Measurements from ENCODE around the gene FEZF1.

The FEZF1 gene

GRCh38 chr7:122304319-122304975 is at the start of gene FEZF1:
Gene FEZF1, minus strand, starts transcription at chr7:122304750. Its CDS starts 313 bp downstream, at chr7:122304437.
- no peak within 1 kb of the TSS for H3K27ac ChIP-seq
- no peak for DNase-seq (ENCODE audit: low read depth, low spot score)

GRCh38 chr7:122352454-122352853 is 47.9 kb upstream of the FEZF1 start:
- no peak overlapping the region for H3K27ac ChIP-seq
- DNase-seq (ENCODE audit: low read depth, low spot score), result no peak

- DNase-seq (ENCODE audit: low read depth, low spot score), result no peak
- H3K27ac ChIP-seq, result no peak overlapping the region
Observed at GRCh38 chr7:122350701-122351100, 46.2 kb upstream of the FEZF1 start.

GRCh38 chr7:122344303-122344620 is 39.7 kb upstream of the FEZF1 start:
- no peak overlapping the region for H3K27ac ChIP-seq
- DNase-seq (ENCODE audit: low read depth, low spot score), result no peak

GRCh38 chr7:122343601-122344302 is 39.2 kb upstream of the FEZF1 start:
- DNase-seq (ENCODE audit: low read depth, low spot score), result no peak
- H3K27ac ChIP-seq, result no peak overlapping the region

- H3K27ac ChIP-seq, result no peak overlapping the region
- DNase-seq (ENCODE audit: low read depth, low spot score), result no peak
Observed at GRCh38 chr7:122340427-122340826, 35.9 kb upstream of the FEZF1 start.

- H3K27ac ChIP-seq, result no peak overlapping the region
- no peak for DNase-seq (ENCODE audit: low read depth, low spot score)
Observed at GRCh38 chr7:122339145-122339904, 34.8 kb upstream of the FEZF1 start.

GRCh38 chr7:122337011-122337410 is 32.5 kb upstream of the FEZF1 start:
- H3K27ac ChIP-seq, result no peak overlapping the region
- DNase-seq (ENCODE audit: low read depth, low spot score), result no peak

GRCh38 chr7:122329145-122329802 is 24.7 kb upstream of the FEZF1 start:
- no peak overlapping the region for H3K27ac ChIP-seq
- no peak for DNase-seq (ENCODE audit: low read depth, low spot score)

- no peak for DNase-seq (ENCODE audit: low read depth, low spot score)
- no peak overlapping the region for H3K27ac ChIP-seq
Observed at GRCh38 chr7:122327969-122328368, 23.4 kb upstream of the FEZF1 start.

GRCh38 chr7:122316467-122317388 is 12.2 kb upstream of the FEZF1 start:
- H3K27ac ChIP-seq, result no peak overlapping the region
- DNase-seq (ENCODE audit: low read depth, low spot score), result no peak

GRCh38 chr7:122315507-122316466 is 11.2 kb upstream of the FEZF1 start:
- DNase-seq (ENCODE audit: low read depth, low spot score), result no peak
- no peak overlapping the region for H3K27ac ChIP-seq

- H3K27ac ChIP-seq, result no peak overlapping the region
- DNase-seq (ENCODE audit: low read depth, low spot score), result no peak
Observed at GRCh38 chr7:122314284-122314683, 9.7 kb upstream of the FEZF1 start.

GRCh38 chr7:122312789-122313188 is 8.2 kb upstream of the FEZF1 start:
- DNase-seq (ENCODE audit: low read depth, low spot score), result no peak
- H3K27ac ChIP-seq, result no peak overlapping the region

- no peak for DNase-seq (ENCODE audit: low read depth, low spot score)
- no peak overlapping the region for H3K27ac ChIP-seq
Observed at GRCh38 chr7:122311734-122312450, 7.3 kb upstream of the FEZF1 start.

- no peak overlapping the region for H3K27ac ChIP-seq
- DNase-seq (ENCODE audit: low read depth, low spot score), result no peak
Observed at GRCh38 chr7:122311050-122311700, 6.6 kb upstream of the FEZF1 start.

GRCh38 chr7:122310119-122311021 is 5.8 kb upstream of the FEZF1 start:
- H3K27ac ChIP-seq, result no peak overlapping the region
- DNase-seq (ENCODE audit: low read depth, low spot score), result no peak
